HL-60 (cell line): Measurements from ENCODE around the gene FNDC3B.

Experiments
- GABPA ChIP-seq: IDR thresholded peaks from 2 replicates; pipeline ENCODE4 v1.6.1; 2012; ENCODE audit warnings: low read depth
- TF ChIP-seq, protein P1 (sequence below): IDR thresholded peaks from one replicate; pipeline ENCODE4 v1.5.1; 2011; ENCODE audit warnings: low read length, control low read depth, inconsistent platforms; ENCODE audit not compliant: insufficient read depth

DNA sequence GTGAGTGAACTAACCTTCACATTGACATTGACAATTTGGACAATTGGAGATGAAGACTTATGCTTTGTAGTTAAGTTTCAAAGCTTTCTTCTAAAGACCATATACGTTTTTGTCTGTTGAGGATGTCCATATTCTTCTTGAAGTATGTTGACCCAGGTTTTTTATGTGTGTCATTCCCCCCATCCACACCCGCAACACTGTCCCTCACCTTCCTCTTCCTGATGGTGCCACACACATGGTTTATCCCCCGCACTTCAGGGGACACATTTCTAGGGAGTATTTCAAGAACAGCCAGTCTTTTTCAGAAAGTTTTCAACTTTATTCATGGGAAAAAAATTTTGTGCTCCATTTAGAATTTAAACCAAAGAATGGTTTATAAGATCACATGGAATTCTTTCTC lies 303.7 kb downstream of the FNDC3B start:
- TF ChIP-seq, protein P1, sequence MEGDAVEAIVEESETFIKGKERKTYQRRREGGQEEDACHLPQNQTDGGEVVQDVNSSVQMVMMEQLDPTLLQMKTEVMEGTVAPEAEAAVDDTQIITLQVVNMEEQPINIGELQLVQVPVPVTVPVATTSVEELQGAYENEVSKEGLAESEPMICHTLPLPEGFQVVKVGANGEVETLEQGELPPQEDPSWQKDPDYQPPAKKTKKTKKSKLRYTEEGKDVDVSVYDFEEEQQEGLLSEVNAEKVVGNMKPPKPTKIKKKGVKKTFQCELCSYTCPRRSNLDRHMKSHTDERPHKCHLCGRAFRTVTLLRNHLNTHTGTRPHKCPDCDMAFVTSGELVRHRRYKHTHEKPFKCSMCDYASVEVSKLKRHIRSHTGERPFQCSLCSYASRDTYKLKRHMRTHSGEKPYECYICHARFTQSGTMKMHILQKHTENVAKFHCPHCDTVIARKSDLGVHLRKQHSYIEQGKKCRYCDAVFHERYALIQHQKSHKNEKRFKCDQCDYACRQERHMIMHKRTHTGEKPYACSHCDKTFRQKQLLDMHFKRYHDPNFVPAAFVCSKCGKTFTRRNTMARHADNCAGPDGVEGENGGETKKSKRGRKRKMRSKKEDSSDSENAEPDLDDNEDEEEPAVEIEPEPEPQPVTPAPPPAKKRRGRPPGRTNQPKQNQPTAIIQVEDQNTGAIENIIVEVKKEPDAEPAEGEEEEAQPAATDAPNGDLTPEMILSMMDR = no peak
- TF ChIP-seq GABPA = no peak
